NCI-H2171 (cell line): ENCODE data around the gene PHF13.

ENCODE experiments used
- DNase-seq: peaks from one replicate; lab custom pipeline; 2025; lab: John Stamatoyannopoulos, UW

Gene PHF13

GRCh38 chr1:6601923-6602668 is 11.4 kb upstream of the PHF13 start:
- peak; percentile 46 for DNase-seq

DNA sequence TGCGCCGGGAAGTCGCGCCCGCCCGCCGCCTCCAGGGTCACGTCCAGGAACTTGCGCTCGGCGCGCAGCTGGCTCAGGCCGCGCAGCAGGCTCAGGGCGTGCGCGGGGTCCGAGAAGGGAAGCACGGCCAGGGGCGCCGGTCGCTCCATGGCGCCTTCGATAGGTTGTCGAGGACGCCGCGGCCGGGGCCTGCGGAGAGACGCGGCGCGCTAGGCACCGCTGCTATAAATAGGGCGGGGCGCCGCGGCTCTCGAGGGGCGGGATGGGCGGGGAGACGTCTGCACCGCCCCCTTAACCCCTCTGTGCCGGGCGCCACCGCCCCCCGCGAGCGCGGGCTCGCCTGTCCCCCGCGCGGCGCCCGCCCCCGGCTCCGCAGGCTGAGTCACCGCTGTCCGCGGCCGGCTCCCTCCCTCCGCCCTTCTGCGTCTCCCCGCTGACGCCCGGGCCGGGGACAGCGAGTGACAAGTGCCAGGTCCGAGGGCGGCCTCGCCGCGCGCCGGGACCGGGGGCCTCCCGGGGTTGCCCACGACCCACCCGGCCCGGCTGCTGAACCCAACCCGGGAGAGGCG is 10.8 kb upstream of the PHF13 start, which contains the start of gene KLHL21:
Gene KLHL21, minus strand, starts transcription at position 201 of the 569 bp plus-strand sequence. Its CDS starts 52 bp downstream, at position 149.
- peak; percentile 79 for DNase-seq

GRCh38 chr1:6603238-6603914 is 10.2 kb upstream of the PHF13 start:
- DNase-seq, result no peak

- DNase-seq, result no peak
Measured at GRCh38 chr1:6603915-6604558, 9.5 kb upstream of the PHF13 start.

- peak; percentile 33 for DNase-seq
Measured at GRCh38 chr1:6612641-6613360, 730 bp upstream of the PHF13 start.

DNA sequence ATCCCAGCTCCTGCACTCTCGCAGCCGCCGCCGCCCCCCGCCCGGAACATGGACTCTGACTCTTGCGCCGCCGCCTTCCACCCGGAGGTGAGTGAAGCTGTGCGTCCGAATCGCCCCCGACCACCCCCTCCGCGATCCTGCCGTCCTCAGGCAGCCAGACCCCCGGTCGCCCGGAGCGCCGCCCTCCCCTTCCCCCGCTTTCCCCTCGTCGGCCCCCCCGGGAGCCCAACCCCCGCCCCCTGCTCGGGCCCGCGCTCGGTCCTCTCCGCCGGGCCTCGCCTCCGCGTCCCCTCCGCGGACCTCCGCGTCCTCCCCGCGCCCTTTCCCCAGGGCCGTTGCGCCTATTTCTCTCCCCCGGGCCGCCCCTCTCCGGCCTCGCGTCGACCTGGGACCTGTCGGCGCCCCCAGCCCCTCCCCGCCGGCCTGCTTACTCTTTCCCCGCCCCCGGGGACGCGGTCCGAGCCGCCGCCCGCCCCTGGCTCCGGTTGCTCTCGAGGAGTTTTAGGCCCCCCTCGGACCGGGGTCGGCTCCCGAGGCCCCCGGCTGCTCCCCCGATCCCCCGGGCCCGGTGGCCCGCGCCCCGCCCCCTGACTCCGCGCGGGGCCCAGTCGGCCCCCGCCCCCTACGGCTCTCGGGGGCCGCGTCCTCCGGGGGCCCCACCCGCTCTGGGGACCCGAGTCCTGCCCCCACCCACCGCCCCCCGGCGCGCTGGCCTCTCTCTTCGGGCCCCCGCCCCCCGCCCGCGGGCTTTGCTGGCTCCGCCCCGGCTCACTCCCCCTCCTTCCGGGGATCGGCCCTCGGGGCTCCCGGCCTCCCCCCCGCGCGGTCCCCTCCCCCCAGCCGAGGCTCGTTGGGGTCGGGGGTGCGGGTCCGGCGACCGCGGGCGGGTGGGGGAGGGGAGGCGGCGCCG is 743 bp downstream of the PHF13 start:
- no peak for DNase-seq

DNA sequence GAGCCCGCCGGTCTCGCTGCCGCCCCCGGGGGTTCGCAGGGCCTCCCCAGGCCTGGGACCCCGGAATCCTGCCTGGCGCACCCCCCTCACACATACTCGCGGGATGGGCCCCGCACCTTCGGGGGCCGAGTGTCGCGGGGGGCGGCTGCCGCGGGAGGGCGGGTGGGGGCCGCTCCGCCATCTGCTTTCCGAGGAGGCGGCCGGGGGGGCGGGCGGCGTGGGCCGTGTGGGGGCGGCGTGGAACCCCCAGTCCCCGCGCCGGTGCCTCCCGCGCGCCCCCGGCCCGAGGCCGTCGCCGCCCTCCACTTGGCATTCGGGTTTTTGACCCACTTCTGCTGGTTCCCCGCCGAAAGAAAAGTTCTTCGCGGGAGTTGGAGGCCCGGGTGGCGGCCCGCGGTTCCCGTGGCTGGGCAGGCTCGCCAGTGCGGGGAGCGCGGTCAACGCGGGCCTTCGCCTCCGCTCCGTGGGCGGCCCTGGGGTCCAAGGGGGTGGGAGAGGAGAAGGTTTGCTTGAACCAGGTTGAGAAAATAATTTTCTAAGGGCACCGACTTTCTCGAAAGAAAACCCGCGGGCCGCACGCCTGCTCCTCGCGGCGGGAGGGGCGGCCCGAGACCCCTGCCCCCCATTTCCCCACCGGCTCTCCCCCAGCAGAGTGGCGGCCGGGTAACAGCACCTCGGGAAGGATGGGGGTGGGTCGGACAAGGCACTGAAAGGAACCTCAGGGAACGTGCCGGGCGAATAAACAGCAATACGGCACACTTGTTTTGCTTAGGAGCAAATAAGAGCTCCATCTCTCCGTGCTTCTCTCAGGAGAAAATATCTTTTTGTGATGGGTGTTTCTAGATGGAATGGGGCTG is 1.6 kb downstream of the PHF13 start:
- no peak for DNase-seq

- no peak for DNase-seq
Measured at GRCh38 chr1:6619045-6619444, 5.5 kb downstream of the PHF13 start.

GRCh38 chr1:6621429-6622391 is 8.2 kb downstream of the PHF13 start:
- no peak for DNase-seq

- no peak for DNase-seq
Measured at GRCh38 chr1:6622396-6623152, 9.0 kb downstream of the PHF13 start.

DNA sequence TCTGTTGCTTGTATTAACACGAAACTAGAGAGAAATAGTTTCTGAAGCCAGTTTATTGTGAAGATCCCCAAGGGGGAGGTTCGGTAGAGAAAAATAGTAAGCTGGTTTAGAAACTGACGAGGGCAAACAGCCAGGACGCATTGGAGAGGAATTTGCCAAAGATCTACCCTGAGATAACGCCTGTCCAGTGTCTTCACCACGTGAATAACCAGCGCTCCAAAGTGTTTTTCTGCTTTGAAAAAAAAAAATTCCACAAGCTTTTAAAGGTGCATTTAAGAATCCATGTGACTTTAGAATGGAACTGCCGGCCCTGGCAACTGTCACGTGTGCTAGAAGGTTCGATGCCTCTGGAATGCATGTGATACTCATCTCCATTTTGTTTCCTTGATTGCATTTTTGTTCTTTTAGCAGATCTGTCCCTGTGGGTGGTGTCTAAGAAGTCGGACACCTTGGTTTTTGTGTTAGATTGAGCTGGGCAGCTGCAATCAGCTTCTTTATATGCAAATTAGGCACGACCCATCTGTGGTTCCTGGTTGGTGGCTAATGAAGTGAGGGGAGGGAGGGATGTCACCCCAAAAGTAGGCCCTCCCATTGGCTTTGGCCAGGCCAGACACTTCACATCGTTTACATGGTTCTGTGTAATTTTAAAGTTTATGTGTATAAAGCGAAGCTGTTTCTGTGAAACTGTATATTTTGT is 9.9 kb downstream of the PHF13 start:
- no peak for DNase-seq

- DNase-seq, result peak; percentile 86
Measured at GRCh38 chr1:6624710-6625583, 11.4 kb downstream of the PHF13 start, which contains the start of gene THAP3. Gene THAP3, plus strand, starts transcription at chr1:6624868. Its CDS starts 351 bp downstream, at chr1:6625219.

- DNase-seq, result no peak
Measured at GRCh38 chr1:6625584-6626149, 12.1 kb downstream of the PHF13 start.

DNA sequence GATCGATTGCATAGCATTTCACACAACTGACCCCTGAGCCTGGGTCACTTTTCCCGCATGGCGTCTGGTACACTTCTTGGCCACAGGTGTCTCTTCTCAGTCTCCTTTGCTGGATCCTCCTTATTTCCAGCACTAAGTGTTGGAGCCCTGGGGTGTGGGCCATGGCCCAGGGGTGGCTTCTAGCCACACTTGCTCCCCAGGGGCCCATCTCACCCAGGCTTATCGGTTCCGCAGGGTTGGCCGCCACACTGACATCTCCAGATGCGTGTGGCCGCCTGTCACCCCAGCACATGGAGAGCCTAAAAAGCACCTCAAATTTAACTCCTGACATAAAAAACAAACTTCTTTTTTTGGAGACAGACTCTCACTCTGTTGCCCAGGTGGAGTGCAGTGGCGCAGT is 13.5 kb downstream of the PHF13 start:
- no peak for DNase-seq

DNA sequence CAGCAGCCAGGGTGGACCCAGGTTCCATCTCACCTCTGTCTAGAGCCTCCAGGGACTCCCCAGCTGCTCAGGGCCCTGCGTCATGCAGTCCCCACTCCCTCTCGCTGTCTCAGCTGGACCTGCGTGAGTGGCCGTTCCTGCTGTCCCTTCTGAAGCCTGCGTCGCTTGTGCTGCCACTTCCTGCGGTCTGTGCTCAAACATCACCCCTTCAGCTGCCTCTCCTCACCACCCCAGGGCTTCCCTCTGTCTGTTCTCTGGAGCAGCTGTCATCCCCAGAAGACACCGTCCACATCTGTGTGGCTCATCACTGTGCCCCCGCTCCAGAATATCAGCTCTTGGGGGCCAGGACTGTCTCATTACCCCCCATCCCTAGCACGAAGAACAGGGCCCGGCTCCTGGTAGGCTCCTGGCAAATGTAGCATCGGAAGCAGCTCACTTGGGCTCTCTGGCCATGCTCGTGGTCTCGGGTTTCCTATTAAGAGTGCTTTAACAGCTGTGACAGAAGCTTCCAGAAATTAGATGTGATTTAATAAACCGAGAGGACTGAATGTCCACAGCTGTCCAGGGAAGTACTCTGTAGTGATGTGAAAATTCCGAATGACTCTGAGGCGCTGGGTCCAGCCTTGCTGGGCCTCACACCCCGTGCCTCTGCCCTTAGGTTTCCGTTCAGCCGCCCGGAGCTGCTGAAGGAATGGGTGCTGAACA is 14.5 kb downstream of the PHF13 start:
- no peak for DNase-seq
